GM10847 (cell line): Measurements from ENCODE around the gene FKBP1B.

Experiments used
- POLR2A ChIP-seq: IDR thresholded peaks from 2 replicates; pipeline ENCODE4 v1.6.1; 2011; ENCODE audit not compliant: insufficient read length; ENCODE audit errors: extremely low read depth

FKBP1B gene

DNA sequence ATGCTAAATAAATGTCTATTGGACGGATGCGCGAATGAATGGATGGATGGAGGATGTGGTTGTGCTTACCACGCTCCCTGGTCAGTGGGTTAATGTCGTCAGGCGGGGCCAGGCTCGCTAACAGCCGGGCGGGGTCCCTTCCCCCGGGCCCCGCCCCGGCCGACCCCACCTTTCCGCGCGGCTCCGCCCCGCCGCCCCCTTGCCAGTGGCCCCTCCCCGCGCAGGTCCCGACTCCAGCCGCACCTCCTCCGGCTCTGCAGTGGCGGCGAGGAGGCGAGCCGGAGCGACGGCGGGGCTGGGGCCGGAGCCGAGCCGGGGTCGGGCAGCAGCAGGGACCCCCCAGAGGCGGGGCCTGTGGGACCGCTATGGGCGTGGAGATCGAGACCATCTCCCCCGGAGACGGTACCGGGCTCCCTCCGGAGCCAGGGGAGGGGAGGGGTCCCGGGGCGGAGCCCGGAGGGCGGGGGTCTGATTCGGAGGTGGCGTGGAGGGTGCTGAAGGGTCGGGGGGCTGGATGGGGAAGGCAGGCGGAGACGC is at the start of gene FKBP1B:
Gene FKBP1B (plus strand): TSS at position 257 of the 537 bp plus-strand sequence. CDS start 109 bp downstream, at position 366.
- no peak for TF ChIP-seq POLR2A

DNA sequence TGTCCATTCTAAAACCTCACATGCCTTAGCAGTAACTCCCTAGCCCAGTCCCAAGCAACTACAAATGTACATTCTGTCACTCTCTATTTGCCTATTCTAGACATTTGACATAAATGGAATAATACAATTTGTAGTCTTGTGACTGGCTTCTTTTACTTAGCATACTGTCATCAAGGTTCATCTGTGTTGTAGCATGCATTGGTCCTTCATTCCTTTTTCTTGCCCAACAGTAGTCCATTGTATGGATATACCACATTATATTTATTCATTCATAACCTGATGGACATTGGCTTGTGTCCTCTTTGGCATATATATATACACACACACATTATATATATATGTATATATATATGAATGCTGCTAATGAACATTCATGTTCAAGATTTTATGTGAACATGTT is 41.8 kb upstream of the FKBP1B start:
- no peak for TF ChIP-seq POLR2A

DNA sequence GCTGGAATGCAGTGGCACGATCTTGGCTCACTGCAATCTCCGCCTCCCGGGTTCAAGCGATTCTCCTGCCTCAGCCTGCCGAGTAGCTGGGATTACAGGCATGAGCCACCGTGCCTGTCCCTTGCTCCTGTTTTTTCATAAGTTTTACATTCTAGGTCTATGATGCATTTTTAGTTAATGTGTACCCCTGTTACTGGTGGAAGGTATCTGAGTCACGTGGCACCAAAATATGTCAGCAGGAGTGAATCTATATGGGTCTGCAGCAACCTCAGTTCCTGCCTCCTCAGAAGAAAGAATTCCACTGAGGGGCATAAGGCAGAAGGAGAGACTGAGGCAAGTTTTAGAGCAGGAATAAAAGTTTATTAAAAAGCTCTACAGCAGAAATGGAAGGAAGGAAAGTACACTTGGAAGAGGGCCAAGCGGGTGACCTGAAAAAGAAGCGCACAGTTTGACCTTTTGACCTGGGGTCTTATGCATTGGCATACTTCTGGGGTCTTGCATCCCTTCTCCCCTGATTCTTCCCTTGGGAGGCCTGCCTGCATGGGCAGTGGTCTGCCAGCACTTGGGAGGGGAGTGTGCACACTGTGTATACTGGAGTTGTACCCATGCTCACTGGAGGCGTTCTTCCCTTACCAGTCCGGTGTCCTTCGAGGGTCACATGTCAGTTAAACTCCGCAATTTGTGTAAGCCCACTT is 40.7 kb upstream of the FKBP1B start:
- no peak for TF ChIP-seq POLR2A

DNA sequence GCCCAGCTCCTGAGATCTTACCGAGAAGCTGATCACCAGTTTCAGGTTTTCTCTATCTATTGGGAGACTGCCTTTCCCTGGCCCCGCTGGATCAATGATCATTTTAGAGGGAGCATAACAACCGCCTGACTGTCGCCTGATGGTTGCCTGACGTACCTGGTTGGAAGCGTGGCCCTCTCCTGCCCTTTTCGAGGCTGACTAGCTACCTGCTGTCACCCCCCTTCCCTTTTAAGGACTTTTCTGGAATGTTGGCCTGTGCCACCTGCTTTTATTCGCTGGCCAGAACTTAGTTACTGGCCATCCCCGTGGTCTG is 40.2 kb upstream of the FKBP1B start:
- no peak for TF ChIP-seq POLR2A

DNA sequence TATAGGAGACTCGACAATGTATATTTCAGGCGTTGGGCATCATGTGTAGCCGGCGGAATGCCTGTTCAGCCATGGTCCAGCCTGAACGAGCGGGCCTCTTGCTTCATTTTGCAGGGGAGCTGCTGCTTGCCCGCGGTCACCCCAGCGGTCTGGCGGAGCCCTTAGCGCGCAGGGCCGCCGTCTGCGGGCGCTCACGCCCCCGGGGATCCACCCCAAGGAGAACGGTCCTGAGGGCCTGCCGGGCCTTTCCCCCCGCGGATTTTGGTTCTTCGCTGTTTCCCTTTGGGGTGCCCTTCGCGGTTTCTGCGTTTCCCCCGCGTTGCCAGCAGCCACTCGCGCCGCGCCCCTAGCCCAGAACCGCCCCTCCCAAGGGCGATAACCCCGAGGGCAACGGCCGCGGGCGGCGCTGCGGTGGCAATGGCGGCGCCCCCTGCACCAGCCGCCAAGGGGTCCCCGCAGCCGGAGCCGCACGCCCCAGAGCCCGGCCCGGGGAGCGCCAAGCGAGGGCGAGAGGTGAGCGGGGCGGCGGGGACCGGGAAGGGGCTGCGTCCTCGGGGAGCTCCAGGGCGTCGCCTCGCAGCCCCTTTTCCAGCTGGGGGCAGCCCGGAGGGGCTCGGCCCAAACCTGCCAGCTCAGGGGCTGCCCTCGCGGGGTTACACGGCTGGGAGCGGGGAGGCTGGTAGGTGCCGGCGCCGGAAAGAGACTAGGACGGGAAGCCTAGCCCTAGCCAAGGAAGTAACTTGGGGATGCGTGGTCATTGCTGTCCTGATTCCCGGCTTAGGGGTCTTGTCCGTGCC is 39.7 kb upstream of the FKBP1B start, which contains the start of gene MFSD2B:
Gene MFSD2B (plus strand): TSS at position 406 of the 797 bp plus-strand sequence. CDS start 12 bp downstream, at position 418.
- TF ChIP-seq POLR2A, result no peak

DNA sequence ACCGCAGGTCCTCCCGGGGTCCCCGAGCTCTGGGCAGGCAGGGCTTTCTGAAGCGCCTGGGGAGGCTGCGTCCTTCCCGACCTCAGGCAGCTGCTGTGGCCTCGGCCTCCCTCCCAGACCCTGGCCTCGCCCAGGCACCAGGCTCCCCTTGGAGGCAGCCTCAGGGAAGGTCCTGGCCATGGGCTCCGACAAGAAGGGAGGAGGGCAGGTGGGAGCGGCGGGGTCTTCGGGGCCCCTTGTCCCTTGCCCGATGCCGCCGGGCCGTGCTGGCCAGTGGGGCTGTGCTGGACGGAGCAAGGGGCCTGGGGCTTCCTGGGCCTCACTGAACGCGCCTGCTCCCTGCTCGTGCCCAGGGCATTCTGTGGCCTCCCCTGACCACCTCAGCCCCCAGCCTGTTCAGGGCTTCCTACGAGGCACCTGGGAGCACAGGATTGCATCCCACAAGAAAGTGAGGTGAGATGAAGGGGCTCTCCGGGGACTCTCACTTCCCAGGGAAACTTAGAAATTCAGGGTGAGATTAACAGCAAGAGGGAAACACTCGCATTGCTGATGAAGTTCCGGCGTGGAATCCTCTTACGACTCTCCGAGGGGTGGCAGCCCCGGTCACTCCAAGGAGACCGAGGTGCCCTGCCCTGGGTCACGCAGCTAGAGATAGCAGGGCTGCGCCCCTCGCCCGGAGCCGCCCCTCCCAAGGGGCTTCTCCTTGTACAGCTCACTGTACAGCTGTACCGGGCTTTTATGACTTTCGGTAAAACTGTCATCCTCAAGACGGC is 38.9 kb upstream of the FKBP1B start:
- no peak for TF ChIP-seq POLR2A

DNA sequence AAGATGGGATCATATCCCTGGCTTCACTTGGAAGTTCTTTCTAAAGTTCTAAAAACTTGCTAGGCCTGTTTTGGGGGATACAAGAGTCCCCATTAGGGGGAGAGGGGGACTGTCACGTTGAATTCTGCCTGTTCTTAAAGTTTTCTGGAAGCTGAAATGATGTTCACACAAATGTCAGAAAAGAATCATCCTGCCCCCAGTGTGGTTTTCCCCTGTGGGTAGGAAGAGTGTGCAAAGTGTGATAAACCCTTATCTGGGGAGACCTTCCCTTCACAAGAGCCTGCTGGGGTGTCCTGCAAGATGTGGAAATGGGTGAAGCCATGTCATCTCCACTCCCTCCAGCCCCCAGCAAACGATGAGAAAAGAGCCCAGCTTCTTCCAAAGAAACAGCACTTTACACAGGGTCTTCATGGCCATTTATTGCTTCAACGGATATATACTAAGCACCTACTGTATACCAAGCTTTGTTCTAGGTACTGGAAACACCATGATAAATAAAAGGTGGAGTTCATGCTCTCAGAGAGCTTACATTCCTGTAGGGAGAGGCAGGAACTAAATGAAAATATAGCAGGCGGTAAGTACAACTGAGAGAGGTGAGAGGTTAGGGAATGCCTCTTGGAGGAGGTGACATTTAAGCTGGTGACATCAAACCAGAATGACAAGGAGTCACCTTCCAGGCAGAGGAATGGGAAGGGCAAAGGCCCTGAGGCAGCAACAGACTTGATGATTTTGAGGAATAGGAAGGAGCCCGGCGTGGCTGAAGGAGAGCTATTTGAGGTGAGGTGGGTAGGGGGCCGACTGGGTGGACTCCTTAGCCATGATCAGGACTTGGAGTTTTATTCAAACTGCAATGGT is 38.1 kb upstream of the FKBP1B start:
- TF ChIP-seq POLR2A, result no peak

DNA sequence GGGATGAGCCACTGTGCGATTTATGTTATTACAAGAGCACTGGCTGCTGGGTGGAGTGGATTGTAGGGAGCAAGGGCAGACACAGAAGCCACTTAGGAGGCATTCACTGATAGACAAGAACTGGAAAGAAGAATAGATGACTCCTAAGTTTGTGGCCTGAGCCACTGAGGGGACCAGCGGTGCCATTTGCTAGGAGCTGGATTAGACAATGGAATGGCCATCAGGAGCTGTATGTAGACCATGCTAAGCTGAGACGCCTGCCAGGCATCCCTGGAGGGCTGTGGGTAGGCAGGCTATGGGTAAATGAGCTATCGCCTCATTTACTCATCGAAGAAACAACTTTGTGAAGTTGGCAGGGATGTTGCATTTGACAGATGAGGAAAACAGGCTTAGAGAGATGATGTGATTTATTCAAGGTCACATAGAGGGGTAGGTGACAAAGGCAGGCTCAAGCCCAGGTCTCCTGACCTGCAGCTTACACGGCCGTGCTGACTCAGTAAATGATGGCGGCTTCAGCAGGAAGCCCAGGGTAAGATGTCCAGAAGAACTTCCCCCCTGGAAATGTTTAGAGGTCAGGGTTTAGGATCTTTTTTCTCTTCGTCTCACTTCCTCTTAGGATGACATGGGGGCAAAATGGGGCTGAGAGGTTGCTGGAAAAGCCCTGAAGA is 36.9 kb upstream of the FKBP1B start:
- no peak for TF ChIP-seq POLR2A

DNA sequence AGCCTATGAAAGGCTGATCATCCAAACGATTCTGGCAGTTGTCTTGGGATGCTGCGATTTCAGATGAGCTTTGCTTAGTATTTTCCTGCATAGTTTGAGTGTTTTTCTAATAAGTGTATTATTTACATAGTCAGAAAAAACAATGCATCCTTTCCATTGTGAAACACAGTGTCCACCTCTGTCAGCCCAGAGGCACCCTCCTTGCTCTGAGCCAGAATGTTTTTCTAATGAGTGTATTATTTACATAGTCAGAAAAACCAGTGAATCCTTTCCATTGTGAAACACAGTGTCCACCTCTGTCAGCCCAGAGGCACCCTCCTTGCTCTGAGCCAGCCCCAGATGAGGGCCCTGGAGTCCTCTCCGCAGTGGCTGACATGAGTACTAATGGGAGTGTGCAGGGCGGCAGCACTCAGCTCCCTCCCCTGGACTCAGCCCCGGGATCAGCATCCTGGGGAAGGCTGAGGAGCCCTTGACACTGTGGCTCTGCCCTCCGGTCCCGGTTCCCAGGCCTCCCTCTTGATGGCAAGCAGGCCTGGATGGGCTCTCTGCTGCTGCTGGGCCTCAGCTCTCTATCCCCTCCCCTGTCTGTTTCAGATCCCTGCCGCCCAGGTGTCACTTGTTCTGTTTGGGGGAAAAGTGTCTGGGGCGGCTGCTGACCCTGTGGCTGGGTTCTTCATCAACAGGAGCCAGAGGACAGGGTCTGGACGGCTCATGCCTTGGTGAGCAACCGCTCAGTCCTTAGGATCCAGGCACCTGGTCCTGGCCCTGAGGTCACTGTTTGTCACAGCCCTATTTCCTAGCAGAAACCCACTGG is 33.8 kb upstream of the FKBP1B start:
- TF ChIP-seq POLR2A, result no peak

DNA sequence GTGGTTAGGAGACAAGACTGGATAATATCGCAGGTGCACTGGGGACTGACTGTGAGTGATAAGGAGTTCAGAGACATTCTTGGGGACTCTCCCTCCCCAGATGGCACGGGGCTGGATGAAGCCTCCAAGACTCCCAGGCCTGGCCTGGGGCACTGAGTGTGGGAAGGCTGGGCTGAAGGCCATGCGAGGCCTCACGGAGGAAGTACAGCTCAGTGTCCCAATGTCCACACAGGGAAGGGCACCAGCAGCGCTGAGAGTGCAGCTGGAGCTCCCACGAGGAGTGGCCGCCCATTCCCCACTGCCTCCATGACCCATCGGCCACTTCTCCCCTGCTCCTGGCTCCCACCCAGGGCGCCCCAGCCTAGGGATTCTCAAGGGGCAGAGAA is 33.2 kb upstream of the FKBP1B start:
- no peak for TF ChIP-seq POLR2A

DNA sequence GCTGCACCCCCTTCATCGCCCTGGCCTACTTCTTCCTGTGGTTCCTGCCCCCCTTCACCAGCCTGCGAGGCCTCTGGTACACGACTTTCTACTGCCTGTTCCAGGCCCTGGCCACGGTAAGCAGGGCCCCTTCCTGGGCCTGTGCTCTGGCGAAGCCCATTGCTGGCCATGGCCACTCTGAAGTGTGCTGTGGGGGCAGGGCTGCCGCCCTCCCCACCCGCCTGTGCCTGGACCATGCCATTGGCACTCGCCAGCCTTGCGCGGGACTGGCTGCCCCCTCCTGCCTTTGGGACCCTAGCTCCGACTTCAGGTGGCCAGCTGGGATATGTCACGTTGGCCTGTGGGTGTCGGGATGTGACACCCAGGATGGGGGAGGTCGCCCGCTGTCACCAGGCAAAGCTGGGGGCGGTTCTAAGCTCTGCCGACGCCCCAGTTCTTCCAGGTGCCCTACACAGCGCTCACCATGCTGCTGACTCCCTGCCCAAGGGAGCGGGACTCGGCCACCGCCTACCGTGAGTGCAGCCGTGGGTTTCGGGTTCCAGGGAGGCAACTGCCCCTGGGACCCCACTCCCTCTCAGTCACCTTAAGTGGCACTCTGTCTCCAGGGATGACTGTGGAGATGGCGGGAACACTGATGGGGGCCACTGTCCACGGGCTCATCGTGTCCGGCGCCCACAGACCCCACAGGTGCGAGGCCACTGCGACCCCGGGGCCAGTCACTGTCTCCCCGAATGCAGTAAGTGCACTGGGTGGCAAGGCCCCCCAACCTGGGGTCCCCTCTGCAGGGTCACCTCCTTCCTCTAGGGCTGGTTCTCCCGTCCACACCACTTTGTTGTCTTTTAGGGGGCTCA is 32.5 kb upstream of the FKBP1B start:
- no peak for TF ChIP-seq POLR2A

DNA sequence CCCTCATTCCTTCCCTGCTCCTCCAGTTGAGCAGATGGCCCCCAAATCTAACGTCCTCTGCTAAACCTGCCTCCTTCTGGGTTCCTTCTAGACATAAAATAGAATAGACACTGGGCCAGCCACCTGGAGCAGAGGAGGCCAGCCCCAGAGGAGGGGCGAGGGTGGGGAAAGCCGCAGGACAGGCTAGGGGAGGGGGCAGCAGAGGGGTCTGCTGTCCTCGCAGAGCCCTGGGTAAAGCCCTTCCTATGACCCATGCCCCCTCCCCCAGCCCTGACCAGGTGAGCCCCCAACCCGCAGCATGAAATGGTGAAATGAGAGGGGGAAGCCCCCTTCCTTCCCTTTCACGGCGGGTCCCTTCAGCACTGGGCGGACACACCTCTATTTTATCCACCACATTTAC is 31.8 kb upstream of the FKBP1B start:
- no peak for TF ChIP-seq POLR2A
